HL-60/S4 treated with phorbol 12-myristate 13-acetate at 8.2 ng/mL for 4 days and 3 days (cell line): ENCODE measurements around the gene ABCA4.

ENCODE experiments used
- in situ Hi-C: fragments of 300-500 bp; cut with MboI; formaldehyde crosslinking; loops from 2 replicates; pipeline ENCODE4 v1.15.0; 2022; ENCODE audit warnings: low sequenced_read_pairs

The ABCA4 gene

DNA sequence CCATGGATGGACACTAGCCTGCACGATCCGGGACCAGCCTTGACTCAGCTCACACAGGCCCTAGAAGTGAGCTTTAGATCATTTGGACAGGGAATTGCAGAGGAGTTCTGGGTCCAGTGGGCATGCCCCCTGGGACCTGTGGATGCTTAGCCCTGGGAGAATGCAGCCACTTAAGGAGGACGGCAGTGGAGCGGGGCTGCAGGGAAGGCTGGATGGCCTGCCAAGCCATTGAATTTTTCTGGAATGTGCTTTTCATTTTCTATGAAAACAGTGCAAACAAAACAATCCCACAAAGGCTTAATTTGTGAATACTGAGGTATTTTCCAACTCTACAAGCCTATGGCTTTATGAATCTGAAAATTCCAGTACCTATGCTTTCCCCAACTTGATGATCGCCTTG lies 131.3 kb downstream of the ABCA4 start:
- in situ Hi-C loops: no loop called here

DNA sequence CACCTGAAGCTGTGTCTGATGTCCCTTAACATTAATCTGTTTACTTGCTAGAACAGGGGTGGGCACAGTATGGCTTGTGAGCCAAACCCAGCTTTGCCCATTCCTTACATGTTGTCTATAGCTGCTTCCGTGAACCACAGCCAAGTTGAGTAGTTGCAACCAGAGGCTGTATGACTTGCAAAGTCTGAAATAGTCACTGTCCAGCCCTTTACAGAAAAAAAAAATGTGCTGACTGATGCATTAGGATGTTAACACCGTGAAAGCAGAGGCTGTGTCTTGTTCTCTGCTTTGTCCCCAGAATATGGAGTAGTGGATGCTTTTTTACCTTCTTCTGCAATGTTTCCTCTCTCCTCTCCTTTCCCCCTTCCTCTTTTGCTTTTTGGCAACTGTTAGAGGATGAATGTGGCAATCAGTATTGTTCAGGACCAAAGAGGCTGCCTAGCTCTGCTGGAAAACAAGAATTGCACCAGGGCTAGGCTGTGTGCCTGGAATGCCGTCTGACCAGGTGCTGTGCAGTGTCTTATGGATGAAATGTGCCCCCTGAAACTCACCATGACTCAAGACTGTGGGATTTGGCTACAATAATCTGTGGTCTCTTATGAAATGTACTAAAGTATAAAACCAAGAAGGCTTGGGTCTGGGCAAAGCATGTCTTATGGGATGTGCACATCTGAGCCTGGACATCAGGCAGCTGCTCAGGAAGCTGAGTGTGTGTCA lies 132.2 kb downstream of the ABCA4 start:
- in situ Hi-C loops: no loop called here

DNA sequence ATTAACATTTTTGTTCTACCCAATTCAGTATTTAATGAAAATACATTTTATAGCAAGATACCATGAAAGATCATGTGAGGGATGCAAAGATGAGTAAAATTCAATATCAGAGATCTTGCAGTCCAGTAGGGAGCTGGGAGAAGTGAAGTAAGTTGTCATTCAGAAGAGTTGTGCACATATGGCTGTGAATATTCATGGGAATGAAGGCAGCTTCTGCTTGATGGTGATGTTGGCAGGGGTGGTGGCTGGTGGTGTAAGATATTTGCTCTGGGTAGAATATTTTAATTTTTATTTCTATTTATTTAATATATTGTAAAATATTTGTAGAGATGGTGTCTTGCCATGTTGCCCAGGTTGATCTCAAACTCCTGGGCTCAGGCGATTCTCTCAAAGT lies 139.7 kb downstream of the ABCA4 start:
- in situ Hi-C loops: no loop called here

DNA sequence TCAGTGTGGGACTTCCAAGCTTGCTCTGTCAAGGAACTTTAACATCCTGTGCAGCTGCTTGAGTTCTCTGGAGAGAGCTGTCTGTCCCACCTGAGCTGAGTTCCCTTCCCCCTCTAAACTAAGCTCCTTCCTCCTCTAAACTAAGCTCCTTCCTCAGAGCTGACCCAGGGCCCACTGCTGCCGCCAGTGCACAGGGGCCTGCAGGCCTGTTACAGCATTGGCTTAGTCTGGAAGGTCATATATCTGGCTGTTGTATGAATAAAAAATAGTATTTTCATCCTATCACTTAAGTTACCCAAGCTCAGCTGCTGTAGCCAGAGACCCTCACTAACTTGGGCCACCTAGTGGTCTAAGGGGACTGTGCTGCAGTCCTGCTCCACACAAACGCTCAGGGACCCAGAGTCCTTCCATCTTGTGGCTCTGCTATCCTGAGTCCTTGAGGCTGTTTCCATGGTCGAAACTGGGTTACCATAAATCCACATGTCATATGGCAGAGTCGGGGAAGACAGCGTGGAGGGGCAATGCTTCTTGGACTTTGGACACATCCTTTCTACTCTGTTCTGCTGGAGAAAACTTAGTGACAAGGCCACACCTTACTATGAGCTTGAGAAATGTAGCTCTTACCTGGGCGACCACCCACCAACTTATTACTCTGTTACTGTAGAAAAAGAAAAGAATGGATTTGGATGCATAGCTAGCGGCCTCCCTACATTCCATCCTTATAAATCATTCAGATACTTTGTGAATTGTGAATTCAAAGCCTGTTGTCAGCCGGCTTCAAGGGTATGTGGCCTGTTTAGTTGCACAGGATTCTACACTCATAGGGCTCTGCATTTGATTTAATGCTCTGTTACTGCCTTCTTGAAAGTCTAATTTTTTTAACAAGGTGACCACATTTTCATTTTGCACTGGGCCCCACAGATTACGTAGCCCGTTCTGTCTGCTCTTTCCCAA lies 140.4 kb downstream of the ABCA4 start:
- in situ Hi-C loops: no loop called here

DNA sequence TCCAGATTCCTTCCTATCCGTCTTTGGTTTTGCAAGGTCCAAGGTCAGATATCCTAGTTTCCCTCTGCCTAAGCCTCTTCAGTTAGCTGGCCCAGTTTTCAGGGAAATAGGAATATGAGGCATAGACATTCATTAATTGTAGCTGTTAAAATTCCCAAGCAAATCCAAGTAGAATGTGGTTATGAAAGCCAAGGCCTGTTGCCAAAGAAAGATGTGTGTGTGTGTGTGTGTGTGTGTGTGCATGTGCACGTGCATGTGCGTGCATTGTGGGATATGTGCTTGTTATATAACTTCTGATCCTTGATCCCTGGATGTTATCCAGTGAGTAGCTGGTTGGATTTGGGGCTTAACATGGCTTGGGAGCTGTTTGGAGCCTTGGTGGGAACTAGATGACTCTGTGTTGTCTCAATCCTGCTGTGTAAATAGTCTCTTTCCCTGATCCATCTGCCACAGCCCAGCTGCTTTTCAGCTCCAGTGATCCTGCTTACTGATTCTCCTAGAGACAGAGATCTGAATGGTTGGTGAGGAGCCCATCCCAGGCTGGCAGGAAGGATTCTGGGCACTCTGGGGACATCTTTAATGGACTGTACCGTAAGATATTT lies 141.1 kb downstream of the ABCA4 start:
- in situ Hi-C loops: no loop called here

DNA sequence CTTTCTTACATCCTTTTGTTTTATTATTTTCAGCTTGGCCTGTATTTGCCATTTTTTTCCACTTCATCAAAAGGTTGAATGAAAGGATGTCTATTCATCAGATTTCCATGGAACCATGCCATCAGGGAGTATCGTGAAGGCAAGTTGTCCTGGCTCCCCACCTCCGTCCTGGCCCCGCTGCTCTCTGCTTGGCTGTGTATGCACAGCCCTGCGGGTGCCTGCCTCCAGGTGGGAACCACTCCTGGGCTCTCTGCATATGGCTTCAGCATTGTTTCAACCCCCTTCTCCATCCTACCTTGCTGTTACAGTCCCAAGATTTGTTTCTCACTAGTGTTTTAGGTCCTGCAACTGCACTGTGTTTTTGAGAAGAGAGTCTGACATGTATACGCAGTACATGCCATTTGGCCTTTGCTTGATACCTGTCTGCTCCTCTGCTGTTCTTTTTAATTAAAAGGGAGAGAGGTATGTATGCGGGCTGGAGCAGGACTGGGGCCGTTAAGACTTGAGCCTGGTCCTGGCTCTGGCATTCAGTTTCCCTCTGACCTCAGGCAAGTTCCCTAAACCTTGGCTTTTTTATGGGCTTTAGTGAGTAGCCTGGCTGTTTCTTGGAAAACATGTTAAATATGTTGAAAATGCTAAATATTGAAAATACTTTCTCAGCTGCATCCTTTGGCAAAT lies 141.8 kb downstream of the ABCA4 start:
- in situ Hi-C loops: no loop called here

DNA sequence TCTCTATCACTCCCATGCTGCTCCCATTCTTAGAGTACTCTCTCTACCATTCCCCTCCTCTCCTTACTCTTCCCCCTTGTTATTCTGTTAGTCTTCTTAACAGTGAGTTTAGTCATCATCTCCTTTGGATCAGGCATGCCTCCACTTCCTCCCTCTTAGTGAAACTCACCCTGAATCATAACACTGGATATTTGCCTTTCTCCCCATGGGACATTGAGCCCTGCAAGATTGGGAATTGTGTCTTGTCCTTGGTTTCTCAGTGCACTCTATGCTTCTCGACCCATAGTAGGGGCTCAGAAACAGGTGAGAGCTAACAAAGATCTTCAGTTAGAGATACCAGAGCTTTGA lies 143.4 kb downstream of the ABCA4 start:
- in situ Hi-C loops: no loop called here

DNA sequence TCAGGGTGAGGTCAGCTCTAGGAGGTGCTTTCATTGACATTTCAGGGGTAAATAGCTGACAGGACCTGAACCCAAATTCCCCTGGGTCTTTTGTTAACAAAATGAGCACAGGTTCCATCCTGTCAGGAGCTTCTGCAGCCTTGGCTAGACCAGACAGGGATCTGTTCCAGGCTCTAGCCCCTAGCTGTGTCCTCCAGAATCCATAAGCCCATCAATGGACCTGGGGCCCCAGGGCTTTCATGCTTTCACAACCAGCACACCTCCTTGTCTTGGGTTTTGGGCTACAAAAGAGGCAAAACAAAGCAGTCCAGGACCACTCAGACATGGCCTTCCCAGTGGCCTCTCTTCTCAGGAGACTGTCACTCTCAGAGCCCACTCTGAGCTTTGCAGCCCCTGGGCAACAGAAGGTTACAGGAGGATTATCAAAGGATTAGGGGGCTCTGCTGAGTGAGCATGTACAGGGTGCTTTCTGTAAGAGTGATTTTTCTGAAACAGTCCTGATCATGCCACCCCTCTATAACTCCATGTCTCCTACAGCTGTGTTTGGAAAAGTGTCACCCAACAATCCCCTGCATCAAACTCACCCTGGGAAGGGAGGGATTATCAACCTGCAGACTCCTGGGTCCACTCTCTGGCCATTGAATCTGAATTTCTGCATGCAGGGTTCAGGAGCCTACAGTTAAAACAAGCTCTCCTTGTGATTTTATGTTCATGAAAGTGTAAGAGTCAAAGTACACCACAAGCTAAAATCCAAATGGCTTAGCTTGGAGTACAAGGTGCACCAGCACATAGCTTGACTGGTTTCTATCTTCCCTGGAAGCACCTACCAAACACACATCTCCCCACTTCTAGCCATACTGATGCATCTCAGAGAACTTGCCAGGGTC lies 144.0 kb downstream of the ABCA4 start:
- in situ Hi-C loops: no loop called here

DNA sequence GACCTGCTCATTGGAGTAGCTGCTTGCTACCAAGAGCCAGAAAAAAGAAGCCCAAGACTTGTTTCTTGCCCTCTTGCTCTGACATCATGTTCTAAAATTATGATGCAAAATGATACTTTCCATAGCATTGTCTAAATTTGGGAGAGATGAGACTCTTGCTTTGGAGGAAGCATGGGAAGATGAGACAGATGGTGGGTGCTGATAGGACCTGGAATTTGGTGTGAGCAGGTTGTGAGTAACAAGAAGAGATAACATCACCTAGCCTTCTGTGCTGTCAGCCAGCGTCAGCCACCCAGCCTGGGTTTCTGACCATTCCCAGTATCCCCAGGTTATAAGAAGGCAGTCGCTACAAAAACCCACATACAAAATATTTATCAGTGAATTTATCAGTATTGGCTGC lies 144.7 kb downstream of the ABCA4 start:
- in situ Hi-C loops: no loop called here

DNA sequence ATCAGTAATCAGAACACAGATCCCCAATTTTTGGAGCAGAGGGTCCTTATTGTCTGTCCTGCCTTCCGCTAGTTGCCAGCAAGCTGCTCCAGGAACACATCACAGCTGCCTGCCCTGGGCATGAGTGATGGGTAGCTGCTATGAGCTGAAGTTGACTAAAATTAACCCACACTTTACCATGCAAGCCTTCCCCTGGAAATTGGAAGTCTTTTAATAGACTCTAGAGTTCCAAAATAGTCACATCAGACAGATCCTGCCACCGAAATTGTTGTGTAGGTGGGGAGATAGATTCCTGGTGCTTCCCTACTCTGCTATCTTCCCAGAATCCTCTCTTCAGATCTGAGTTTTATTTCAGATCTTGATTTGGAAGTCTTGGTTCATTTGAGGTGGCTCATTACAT lies 148.6 kb downstream of the ABCA4 start:
- in situ Hi-C loops: no loop called here

DNA sequence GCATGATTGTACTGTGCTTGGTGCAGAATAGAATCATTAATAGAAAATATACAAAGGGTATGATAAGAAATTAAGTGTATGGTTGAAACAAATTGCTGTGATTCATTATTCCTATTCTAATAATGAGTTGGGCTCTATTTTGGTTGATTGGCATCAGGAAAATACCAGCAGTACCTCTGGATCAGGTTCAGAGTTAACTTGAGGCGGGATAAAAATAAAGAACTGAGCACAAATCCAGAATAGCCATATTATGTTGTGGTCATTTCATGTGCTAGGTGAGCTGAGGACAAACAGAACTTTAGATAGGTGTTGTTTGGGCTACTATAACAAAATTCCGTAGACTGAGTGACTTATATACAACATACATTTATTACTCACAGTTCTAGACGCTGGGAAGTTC lies 151.1 kb downstream of the ABCA4 start:
- in situ Hi-C loops: no loop called here

DNA sequence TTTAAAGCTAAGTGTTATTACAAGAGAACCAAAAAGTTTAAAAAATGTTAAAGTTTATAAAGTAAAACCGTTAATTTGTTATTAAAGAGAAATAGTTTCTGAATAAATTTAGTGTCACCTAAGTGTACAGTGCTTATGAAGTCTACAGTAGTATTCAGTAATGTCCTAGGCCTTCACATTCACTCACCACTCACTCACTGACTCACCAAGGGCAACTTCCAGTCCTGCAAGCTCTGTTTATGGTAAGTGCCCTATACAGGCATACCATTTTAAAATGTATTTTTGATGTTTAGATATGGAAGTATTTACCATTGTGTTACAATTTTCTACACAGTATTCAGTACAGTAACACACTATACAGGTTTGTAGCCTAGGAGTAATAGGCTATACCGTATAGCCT lies 151.6 kb downstream of the ABCA4 start:
- in situ Hi-C loops: no loop called here

DNA sequence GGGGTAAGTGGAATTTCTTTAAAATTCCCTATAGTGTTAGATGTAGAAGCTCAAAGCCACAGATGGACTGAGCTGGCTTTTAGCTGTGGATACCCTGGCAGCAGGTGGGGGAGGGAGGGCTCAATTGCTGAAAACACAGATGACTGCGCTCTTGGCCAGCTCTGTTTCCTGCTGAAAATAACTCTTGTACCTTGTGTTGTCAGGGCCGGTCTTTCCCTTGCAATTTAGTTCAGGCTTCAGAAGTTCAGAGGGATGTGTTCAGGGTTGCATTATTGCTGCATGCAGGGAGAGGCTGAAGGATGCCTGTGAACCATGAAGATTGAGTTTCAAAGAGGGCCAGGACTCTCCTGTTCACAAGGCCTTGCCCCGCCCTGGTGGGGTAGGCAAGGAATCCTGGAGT lies 153.6 kb downstream of the ABCA4 start:
- in situ Hi-C loops: no loop called here

DNA sequence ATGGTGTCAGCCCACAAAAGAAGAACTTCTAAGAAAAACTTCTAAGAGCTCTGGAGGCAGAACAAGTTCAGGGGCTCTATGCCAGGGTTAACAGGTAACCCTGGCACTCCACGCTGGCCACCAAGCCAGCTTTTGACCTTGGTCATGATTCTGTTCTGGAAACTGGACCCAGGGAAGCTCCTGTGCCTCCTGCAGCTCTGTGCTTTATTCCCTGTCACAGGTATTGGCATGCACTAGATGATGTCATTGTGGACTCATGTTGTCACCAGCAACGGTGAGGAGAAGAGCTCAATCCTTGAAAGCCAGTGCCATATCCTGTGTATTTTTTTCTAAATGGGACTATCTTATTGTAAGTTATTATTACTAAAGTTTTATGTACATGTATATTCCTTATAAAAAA lies 155.1 kb downstream of the ABCA4 start:
- in situ Hi-C loops: no loop called here

DNA sequence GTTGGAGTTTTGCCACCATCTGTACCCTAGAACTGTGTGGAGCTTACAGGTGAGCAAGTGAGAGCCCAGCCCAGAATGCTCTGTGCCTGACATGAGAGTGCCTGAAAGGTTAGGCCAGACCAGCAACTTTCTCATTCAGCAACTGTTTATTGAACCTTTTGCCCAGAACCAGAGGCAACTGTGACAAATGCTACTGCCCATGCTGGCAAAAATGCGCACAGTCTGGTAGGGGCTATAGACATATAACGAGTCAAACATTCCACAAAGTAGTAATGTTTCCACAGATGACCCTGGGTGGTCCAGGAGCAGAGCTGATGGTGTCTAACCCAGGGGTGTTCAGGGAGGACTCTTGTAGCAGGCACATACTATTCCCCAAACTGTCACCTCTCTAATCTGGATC lies 155.7 kb downstream of the ABCA4 start:
- in situ Hi-C loops: no loop called here

DNA sequence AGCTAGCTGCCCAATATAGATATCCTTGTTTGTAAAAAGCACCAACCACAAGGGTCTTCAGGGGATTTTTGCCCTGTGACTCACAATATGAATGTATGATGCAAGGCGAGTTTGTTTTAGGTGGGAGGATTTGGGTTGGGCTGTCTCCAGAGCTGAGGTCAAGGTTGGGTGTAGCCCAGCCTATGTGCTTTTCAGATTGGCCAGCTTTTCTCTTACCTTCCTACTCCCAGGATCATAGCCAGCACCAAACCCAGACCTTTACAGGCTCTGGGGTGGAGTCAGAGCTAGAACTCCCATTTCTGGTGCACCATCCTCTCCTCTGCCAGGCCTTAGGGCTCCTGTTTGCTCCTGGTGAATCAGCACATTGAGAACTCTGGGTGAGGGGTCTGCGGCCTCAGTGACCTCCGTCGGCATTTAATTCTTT lies 156.2 kb downstream of the ABCA4 start:
- in situ Hi-C loops: no loop called here

DNA sequence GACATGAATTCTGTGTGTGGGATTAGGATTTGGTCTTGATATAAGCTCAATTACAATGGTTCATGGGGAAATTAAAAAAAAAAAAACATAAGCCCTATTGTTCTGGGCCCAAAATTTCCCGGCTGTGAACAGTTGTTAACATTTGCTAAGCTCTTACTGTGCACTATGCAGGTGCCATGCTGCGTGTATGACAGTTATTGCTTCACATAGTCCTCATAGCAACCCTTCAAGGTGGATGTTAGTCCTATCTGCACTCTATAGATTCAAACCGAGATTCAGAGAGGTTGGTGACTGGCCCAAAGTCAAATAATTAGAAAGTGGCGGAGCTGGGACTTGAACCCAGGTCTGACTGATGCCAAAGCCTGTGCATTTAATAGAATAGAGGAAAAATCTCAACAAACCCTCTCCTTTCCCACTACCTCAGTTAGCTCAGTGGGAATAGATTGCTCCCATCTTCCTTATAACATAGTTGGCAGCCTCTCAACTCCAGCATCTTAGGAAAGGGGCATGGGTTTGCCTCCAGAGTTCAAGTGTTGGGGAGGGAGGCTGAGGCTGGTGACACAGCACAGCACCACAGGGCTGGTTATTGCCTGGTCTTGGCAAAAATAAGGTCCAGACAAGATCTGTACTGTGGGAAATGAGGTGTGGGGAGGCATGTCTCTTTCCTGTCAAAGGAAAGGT lies 156.7 kb downstream of the ABCA4 start:
- in situ Hi-C loops: no loop called here

DNA sequence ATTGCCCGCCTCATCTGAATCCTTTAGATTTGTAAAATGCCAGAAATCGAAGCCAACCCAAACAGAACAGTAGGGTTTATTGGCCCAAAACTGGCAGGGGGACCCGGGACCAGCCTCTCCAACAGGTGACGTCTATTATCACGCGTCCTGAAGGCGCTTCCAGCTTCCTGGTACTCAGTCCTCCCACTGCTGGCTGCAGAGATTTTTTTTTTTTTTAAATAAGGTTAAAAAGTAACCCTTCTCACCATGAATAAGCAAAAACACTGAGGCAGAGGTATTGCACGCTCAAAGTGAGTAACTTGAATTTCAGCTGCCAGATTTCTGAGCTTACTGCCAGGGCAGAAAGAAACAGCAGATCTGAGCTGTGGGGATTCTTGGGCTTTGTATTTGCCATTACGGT lies 157.4 kb downstream of the ABCA4 start:
- in situ Hi-C loops: no loop called here

DNA sequence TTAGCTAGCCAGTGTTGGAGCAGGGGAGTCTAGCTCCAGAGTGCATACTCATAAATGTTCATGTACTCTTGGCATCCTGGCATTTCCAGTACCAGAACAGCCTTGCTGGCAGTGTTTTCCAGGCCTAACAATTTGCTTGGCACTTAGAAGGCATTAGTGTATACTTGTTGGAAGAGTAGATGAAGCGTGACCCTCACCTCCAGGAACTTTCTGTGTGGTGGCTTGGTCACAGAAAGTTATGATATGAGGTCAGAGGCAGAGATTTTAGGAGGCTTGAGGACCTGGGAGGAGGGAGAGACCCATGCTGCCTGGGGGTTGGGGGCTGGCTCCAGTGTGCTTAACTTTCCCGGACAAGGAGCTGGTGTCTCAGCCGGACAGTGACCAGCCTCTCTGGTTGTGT lies 159.0 kb downstream of the ABCA4 start:
- in situ Hi-C loops: no loop called here

DNA sequence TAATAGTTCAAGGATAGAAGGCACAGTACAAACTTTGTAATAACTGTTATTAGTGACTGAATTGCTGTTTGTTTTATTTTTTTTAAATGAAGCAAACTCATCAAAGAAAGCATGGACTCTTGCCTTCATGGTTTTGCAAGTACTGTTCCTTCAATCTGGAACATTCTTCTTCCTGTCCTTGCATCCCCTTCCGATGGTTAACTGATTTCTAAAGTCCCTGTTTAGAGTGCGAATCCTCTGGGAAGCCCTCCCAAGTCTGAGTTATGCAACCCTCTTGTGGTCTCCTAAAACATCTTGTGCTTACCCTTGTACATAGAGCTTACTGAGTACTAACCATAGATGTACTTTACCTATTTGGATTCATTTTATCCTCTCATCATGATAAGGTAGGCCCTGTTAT lies 159.5 kb downstream of the ABCA4 start:
- in situ Hi-C loops: no loop called here
